Sigmoid colon (tissue), 7 donors: ENCODE results near the gene PON1. TPM values are rescaled to one million over a fixed set of nuclear protein-coding genes. Genes with fewer than 3 reads are reported as not detected.

Experiments used
- DNase-seq: peaks from one replicate; pipeline ENCODE4 v3.0.0-alpha.2; 2019
- H3K27ac ChIP-seq, 4 donors: fragments of 200-600 bp; sonication (generic); one replicate each; pipeline ENCODE4 v1.5.1; 2016 to 2019; ENCODE audit warnings: mild to moderate bottlenecking in 1 of 4
- H3K27me3 ChIP-seq, 3 donors: fragments of 200-600 bp; sonication (generic); one replicate each; pipeline ENCODE4 v1.5.1; 2019; ENCODE audit warnings: mild to moderate bottlenecking in 1 of 3
- H3K36me3 ChIP-seq, 4 donors: fragments of 200-600 bp; sonication (generic); one replicate each; pipeline ENCODE4 v1.5.1; 2016 to 2019
- H3K4me1 ChIP-seq, 4 donors: fragments of 200-600 bp; sonication (generic); one replicate each; pipeline ENCODE4 v1.5.1; 2017 to 2019
- H3K4me3 ChIP-seq, 4 donors: fragments of 200-600 bp; sonication (generic); one replicate each; pipeline ENCODE4 v1.5.1; 2017 to 2019; ENCODE audit warnings: mild to moderate bottlenecking in 2 of 4, moderate library complexity in 1 of 4
- H3K9me3 ChIP-seq, 4 donors: fragments of 200-600 bp in 3 of 4; sonication (generic) in 3 of 4; one replicate each; pipeline versions ENCODE4 v1.5.1 to v1.6.1; 2013 to 2019
- EP300 ChIP-seq, 4 donors: sonication (generic); formaldehyde crosslinking; IDR thresholded peaks; one replicate each; pipeline ENCODE4 v1.6.1; 2017; ENCODE audit warnings: antibody characterized with exemption in 4 of 4
- POLR2A ChIP-seq, 2 donors: fragments of 450-650 bp; IDR thresholded peaks; one replicate each; pipeline ENCODE4 v1.6.1; 2016; ENCODE audit warnings: antibody characterized with exemption in 2 of 2, mild to moderate bottlenecking in 2 of 2, moderate library complexity in 2 of 2
- POLR2AphosphoS5 ChIP-seq, 4 donors: sonication (generic); formaldehyde crosslinking; IDR thresholded peaks; one replicate each; pipeline ENCODE4 v1.6.1; 2017; ENCODE audit warnings: antibody characterized with exemption in 4 of 4
- WGBS, 2 donors: extraction: QIAGEN DNeasy Blood & Tissue Kit; methylation state at CpG; one replicate each; pipeline ENCODE4 v1.1.7; 2013; 5-methylcytosine and 5-hydroxymethylcytosine counted together
- intact Hi-C: fragments of 100-400 bp; cut with DNase I; formaldehyde crosslinking; loops from one replicate; pipeline ENCODE4 v1.15.1; 2023
- polyA plus RNA-seq, 3 donors: library from polyadenylated mRNA; stranded (reverse); fragments of 200-250 nt; gene quantifications; one replicate each; pipeline ENCODE4 v1.2.3, GENCODE V29; 2013
- total RNA-seq, 4 donors: library from RNA; depleted of rRNA; stranded (reverse); fragments of >200 nt; gene quantifications; one replicate each; pipeline ENCODE4 v1.1.0, GENCODE V29; 2016
- TF ChIP-seq, protein P1 (sequence below), 4 experiments: fragments of 450-650 bp in 3 of 4; fragments of 200-600 bp in 1 of 4; IDR thresholded peaks; one replicate each; pipeline ENCODE4 v1.5.1; 2016 to 2019; ENCODE audit warnings: antibody characterized with exemption in 4 of 4, mild to moderate bottlenecking in 3 of 4, moderate library complexity in 2 of 4
- donor health status: healthy with polysubstance abuse.
- donor health status: Bipolar disorder and iron deficiency.
- donor health status: healthy.

Gene PON1
- total and polyA plus RNA-seq, 7 donors, result 0.16 to 0.19 TPM; not detected in 5

DNA sequence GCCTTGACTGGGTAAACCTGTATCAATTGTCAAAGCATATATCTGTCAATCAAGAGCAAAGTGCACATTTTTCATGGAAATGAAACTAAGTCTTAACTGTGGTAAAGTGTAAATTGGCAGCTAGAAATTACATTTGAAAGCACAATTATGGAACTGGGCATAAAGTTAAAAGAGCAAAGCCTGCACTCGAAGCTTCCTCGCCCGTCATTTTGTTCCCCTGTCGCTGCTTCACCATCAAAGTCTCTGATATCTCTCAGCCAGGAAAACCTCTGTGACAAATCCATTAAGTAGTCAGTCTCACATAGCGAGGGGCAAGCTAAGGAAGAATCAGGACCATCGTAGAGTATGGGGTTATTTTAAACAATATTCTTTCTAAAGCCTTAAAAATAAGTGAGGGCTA is 27.9 kb downstream of the PON1 start:
- no peak overlapping the region for H3K4me3 ChIP-seq
- H3K36me3 ChIP-seq, result peaks cover 0 to 1% (median 0%) of the 10 kb centered on the region in 4 donors
- no peaks in the 10 kb centered on the region for H3K9me3 ChIP-seq
- TF ChIP-seq, protein P1, sequence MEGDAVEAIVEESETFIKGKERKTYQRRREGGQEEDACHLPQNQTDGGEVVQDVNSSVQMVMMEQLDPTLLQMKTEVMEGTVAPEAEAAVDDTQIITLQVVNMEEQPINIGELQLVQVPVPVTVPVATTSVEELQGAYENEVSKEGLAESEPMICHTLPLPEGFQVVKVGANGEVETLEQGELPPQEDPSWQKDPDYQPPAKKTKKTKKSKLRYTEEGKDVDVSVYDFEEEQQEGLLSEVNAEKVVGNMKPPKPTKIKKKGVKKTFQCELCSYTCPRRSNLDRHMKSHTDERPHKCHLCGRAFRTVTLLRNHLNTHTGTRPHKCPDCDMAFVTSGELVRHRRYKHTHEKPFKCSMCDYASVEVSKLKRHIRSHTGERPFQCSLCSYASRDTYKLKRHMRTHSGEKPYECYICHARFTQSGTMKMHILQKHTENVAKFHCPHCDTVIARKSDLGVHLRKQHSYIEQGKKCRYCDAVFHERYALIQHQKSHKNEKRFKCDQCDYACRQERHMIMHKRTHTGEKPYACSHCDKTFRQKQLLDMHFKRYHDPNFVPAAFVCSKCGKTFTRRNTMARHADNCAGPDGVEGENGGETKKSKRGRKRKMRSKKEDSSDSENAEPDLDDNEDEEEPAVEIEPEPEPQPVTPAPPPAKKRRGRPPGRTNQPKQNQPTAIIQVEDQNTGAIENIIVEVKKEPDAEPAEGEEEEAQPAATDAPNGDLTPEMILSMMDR (IDR thresholded peaks at IDR 0.05), result no peak
- TF ChIP-seq EP300 (IDR thresholded peaks at IDR 0.05), result no peak
- no peak for TF ChIP-seq POLR2A (IDR thresholded peaks at IDR 0.05)
- TF ChIP-seq POLR2AphosphoS5 (IDR thresholded peaks at IDR 0.05), result no peak
- no peaks in the 10 kb centered on the region for H3K4me1 ChIP-seq
- intact Hi-C loops, result no loop called here
- 90 to 91% methylated on average over 6 of the region's 6 CpGs for WGBS, 2 donors
- no peak overlapping the region for H3K27ac ChIP-seq
- no peak for DNase-seq
- H3K27me3 ChIP-seq, result no peaks in the 10 kb centered on the region

DNA sequence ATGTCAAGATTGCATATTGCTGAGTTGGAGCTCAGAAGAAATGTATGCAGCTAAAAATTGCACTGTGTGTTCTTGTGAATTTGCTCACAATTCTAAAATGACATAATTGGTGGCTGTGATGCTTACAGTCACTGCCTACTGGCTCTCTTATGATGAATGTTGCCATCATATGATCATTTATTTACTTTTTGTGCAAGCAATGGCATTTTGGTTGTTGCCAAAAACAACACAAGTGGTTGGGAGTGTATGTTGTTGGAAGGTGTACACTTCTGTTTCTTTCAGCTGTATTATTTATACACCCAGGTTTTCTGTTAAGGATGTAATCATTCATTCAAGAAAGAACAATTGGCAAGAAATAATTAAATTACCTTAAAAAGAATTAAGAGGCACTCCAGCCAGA is 28.9 kb downstream of the PON1 start:
- H3K4me1 ChIP-seq, result no peaks in the 10 kb centered on the region
- no peaks in the 10 kb centered on the region for H3K9me3 ChIP-seq
- peaks cover 0 to 12% (median 0%) of the 10 kb centered on the region in 4 donors for H3K36me3 ChIP-seq
- TF ChIP-seq POLR2A (IDR thresholded peaks at IDR 0.05) (no peak), EP300 (IDR thresholded peaks at IDR 0.05) (no peak)
- TF ChIP-seq, protein P1 (IDR thresholded peaks at IDR 0.05), result no peak
- H3K4me3 ChIP-seq, result no peak overlapping the region
- no peaks in the 10 kb centered on the region for H3K27me3 ChIP-seq
- no peak overlapping the region for H3K27ac ChIP-seq
- DNase-seq, result no peak
- intact Hi-C loops, result no loop called here

DNA sequence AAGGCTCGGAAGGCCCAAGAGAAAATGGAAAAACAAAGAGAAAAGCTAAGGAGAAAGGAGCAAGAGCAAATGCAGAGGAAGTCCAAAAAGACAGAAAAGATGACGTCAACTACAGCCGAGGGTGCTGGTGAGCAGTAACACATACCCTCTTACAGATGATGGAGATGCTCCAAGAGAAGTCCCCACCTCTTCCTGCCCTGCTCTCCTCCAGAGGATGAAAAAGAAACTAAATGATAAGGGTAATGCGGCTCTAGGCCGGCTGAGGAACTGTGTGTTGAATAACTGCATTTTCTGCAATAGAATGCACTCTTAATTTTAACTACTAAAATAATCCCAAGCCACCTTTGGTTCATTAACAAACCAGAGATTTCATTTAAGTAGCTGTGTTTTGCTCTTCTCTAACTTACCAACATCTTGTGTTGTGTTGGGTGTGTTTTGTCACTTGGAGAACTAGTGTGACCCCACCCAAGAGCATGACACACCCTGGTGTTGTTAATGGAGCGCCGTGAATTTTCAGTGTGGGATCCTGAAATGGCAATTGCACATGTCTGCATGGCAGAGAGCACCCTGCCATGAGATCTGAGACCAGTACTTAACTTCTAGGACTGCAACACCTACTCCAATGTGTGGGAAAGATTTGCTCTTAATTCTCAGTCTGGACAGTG is 34.0 kb downstream of the PON1 start:
- WGBS, 2 donors, result 92 to 93% methylated on average over 7 of the region's 7 CpGs
- TF ChIP-seq, protein P1 (IDR thresholded peaks at IDR 0.05), result no peak
- TF ChIP-seq POLR2AphosphoS5 (IDR thresholded peaks at IDR 0.05), result no peak
- no peak for TF ChIP-seq EP300 (IDR thresholded peaks at IDR 0.05)
- no peak for TF ChIP-seq POLR2A (IDR thresholded peaks at IDR 0.05)
- no peaks in the 10 kb centered on the region for H3K9me3 ChIP-seq

DNA sequence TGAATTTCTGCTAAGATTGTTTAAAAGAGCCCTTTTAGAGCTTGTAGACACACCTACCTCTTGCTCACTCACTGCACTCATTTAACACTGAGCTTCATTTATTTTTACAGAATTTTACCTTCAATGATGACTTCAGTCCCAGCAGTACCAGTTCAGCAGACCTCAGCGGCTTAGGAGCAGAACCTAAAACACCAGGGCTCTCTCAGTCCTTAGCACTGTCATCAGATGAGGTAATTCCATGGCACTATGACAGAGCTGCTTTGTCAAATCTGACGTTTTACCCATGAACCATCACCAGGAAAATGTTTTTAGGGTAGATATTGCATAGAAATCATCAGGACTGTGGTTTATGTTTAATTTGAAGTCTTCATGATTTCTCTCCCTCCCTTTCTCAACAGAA is 38.2 kb downstream of the PON1 start:
- Histone ChIP-seq H3K27ac (no peak overlapping the region), H3K4me3 (no peak overlapping the region), H3K9me3 (no peaks in the 10 kb centered on the region), H3K4me1 (no peaks in the 10 kb centered on the region), H3K27me3 (no peaks in the 10 kb centered on the region), H3K36me3 (peaks cover 0 to 62% (median 2%) of the 10 kb centered on the region in 4 donors)
- TF ChIP-seq POLR2A (IDR thresholded peaks at IDR 0.05) (no peak), POLR2AphosphoS5 (IDR thresholded peaks at IDR 0.05) (no peak), EP300 (IDR thresholded peaks at IDR 0.05) (no peak)
- WGBS, 2 donors, result 76 to 77% methylated on average over 2 of the region's 2 CpGs
- intact Hi-C loops, result no loop called here
- no peak for DNase-seq

More for the DNA sequence above, 34.0 kb downstream of the PON1 start:
- H3K27me3 ChIP-seq, result no peaks in the 10 kb centered on the region
- intact Hi-C loops, result loop anchor here (5.0 kb wide), 1 partner anchor 187 kb away; no protein-coding TSS in a partner anchor
- no peak overlapping the region for H3K4me3 ChIP-seq
- no peaks in the 10 kb centered on the region for H3K4me1 ChIP-seq
- H3K36me3 ChIP-seq, result peaks cover 0 to 56% (median 2%) of the 10 kb centered on the region in 4 donors
- H3K27ac ChIP-seq, result no peak overlapping the region
- DNase-seq, result no peak

DNA sequence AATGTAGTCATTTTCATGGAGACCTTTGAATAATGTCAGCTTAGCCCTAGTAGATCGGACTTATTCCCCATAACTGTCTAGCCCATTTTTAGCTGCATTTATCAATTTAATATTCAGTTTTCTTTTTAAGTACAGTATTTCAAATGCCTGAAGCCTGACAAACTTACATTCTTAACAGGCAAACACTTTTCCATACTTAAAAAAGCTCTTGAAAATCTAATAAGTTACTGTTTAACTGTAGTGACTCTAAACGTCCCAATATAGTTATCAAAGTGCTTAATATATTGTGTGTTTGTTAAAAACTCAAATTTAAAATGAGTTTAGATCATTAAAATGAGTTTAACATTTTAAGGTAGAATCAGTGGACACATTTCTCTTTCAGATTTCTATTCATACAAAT is 44.9 kb downstream of the PON1 start:
- Histone ChIP-seq H3K36me3 (peaks cover 0 to 39% (median 0%) of the 10 kb centered on the region in 4 donors), H3K9me3 (no peaks in the 10 kb centered on the region), H3K4me1 (no peaks in the 10 kb centered on the region), H3K27me3 (no peaks in the 10 kb centered on the region), H3K4me3 (no peak overlapping the region), H3K27ac (no peak overlapping the region)
- TF ChIP-seq EP300 (IDR thresholded peaks at IDR 0.05) (no peak), POLR2AphosphoS5 (IDR thresholded peaks at IDR 0.05) (no peak), POLR2A (IDR thresholded peaks at IDR 0.05) (no peak)
- TF ChIP-seq, protein P1 (IDR thresholded peaks at IDR 0.05), result no peak
- intact Hi-C loops, result no loop called here
- DNase-seq, result no peak
- 69 to 72% methylated on average over 2 of the region's 2 CpGs for WGBS, 2 donors
